DOHH2 (cell line): ENCODE measurements around the gene DCAF11.

Experiments
- H3F3A ChIP-seq: fragments of 200-600 bp; sonication (generic), shearing (Covaris generic); 2 replicates; pipeline ENCODE4 v1.6.0; 2016; ENCODE audit warnings: antibody characterized with exemption, mild to moderate bottlenecking; ENCODE audit not compliant: control insufficient read depth, insufficient read depth
- H3K27ac ChIP-seq: fragments of 200-600 bp; sonication (generic); 2 replicates; pipeline ENCODE4 v1.5.1; 2014; ENCODE audit warnings: low read depth, mild to moderate bottlenecking, low read length, moderate library complexity
- H3K27me3 ChIP-seq: fragments of 200-600 bp; sonication (generic); 2 replicates; pipeline ENCODE4 v1.6.1; 2014; ENCODE audit warnings: mild to moderate bottlenecking, low read length, mixed read lengths; ENCODE audit not compliant: control insufficient read depth
- H3K36me3 ChIP-seq: fragments of 200-600 bp; sonication (generic); 2 replicates; pipeline ENCODE4 v1.6.1; 2014; ENCODE audit warnings: mild to moderate bottlenecking, low read length, moderate library complexity, mixed read lengths; ENCODE audit not compliant: control insufficient read depth
- H3K4me1 ChIP-seq: fragments of 200-600 bp; sonication (generic); 2 replicates; pipeline ENCODE4 v1.6.1; 2014; ENCODE audit warnings: mild to moderate bottlenecking, low read length, mixed read lengths; ENCODE audit not compliant: control insufficient read depth
- H3K4me2 ChIP-seq: fragments of 200-600 bp; sonication (generic); 2 replicates; pipeline ENCODE4 v1.6.0; 2014; ENCODE audit warnings: mild to moderate bottlenecking, low read length, moderate library complexity
- H3K4me3 ChIP-seq: fragments of 200-600 bp; sonication (generic); 2 replicates; pipeline ENCODE4 v1.5.1; 2014; ENCODE audit warnings: mild to moderate bottlenecking, low read length, mixed read lengths
- H3K79me2 ChIP-seq: fragments of 200-600 bp; sonication (generic); 2 replicates; pipeline ENCODE4 v1.6.1; 2014; ENCODE audit warnings: mild to moderate bottlenecking, low read length, mixed read lengths; ENCODE audit not compliant: control insufficient read depth
- H3K9me2 ChIP-seq: fragments of 200-600 bp; sonication (generic); replicated peaks from 2 replicates; pipeline ENCODE4 v1.6.1; 2014; ENCODE audit warnings: mild to moderate bottlenecking, low read length, mixed read lengths; ENCODE audit not compliant: control insufficient read depth
- H3K9me3 ChIP-seq: fragments of 200-600 bp; sonication (generic); 2 replicates; pipeline ENCODE4 v1.6.1; 2014; ENCODE audit warnings: antibody characterized with exemption, low read length, mixed read lengths; ENCODE audit not compliant: control insufficient read depth, insufficient read depth
- H4K20me1 ChIP-seq: fragments of 200-600 bp; sonication (generic); 2 replicates; pipeline ENCODE4 v1.6.0; 2014; ENCODE audit warnings: low read depth, mild to moderate bottlenecking, antibody characterized with exemption, low read length, moderate library complexity; ENCODE audit not compliant: control insufficient read depth, insufficient read depth
- EZH2phosphoT487 ChIP-seq: fragments of 200-600 bp; sonication (generic); IDR thresholded peaks from 2 replicates; pipeline ENCODE4 v1.6.1; 2017; ENCODE audit warnings: borderline replicate concordance, mild to moderate bottlenecking, antibody characterized with exemption, low read length, moderate library complexity, mixed read lengths
- TF ChIP-seq, protein P1 (sequence below): fragments of 200-600 bp; sonication (generic); IDR thresholded peaks from one replicate; pipeline ENCODE4 v1.5.1; 2014; ENCODE audit warnings: antibody characterized with exemption, mild to moderate bottlenecking, low read depth, low read length; ENCODE audit not compliant: poor library complexity, severe bottlenecking

DCAF11 gene

GRCh38 chr14:24136684-24137528 lies 22.3 kb downstream of the DCAF11 start:
- Histone ChIP-seq H4K20me1 (no peaks in the 10 kb centered on the region), H3K4me2 (peak overlapping the region; percentile 95), H3K4me1 (peaks cover 29% of the 10 kb centered on the region), H3K4me3 (peak overlapping the region; percentile 88), H3F3A (peaks cover 5% of the 10 kb centered on the region; the same call in 1 of the 2 replicates), H3K27ac (no peak overlapping the region), H3K9me3 (no peaks in the 10 kb centered on the region), H3K79me2 (peaks cover 38% of the 10 kb centered on the region), H3K36me3 (peaks cover 38% of the 10 kb centered on the region), H3K9me2 (no peaks in the 10 kb centered on the region), H3K27me3 (no peaks in the 10 kb centered on the region)
- TF ChIP-seq EZH2phosphoT487 = no peak
- TF ChIP-seq, protein P1, sequence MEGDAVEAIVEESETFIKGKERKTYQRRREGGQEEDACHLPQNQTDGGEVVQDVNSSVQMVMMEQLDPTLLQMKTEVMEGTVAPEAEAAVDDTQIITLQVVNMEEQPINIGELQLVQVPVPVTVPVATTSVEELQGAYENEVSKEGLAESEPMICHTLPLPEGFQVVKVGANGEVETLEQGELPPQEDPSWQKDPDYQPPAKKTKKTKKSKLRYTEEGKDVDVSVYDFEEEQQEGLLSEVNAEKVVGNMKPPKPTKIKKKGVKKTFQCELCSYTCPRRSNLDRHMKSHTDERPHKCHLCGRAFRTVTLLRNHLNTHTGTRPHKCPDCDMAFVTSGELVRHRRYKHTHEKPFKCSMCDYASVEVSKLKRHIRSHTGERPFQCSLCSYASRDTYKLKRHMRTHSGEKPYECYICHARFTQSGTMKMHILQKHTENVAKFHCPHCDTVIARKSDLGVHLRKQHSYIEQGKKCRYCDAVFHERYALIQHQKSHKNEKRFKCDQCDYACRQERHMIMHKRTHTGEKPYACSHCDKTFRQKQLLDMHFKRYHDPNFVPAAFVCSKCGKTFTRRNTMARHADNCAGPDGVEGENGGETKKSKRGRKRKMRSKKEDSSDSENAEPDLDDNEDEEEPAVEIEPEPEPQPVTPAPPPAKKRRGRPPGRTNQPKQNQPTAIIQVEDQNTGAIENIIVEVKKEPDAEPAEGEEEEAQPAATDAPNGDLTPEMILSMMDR = no peak

GRCh38 chr14:24137529-24138395 lies 23.2 kb downstream of the DCAF11 start:
- H3K9me2 ChIP-seq = no peaks in the 10 kb centered on the region
- no peak overlapping the region for H3K4me3 ChIP-seq
- H3K36me3 ChIP-seq = peaks cover 43% of the 10 kb centered on the region
- H3K79me2 ChIP-seq = peaks cover 38% of the 10 kb centered on the region
- H4K20me1 ChIP-seq = no peaks in the 10 kb centered on the region
- H3K4me2 ChIP-seq = peak overlapping the region; percentile 95
- peaks cover 5% of the 10 kb centered on the region; the same call in 1 of the 2 replicates for H3F3A ChIP-seq
- H3K4me1 ChIP-seq = peaks cover 34% of the 10 kb centered on the region
- no peaks in the 10 kb centered on the region for H3K9me3 ChIP-seq
- no peaks in the 10 kb centered on the region for H3K27me3 ChIP-seq
- TF ChIP-seq EZH2phosphoT487 = no peak
- TF ChIP-seq, protein P1 = no peak
- no peak overlapping the region for H3K27ac ChIP-seq

DNA sequence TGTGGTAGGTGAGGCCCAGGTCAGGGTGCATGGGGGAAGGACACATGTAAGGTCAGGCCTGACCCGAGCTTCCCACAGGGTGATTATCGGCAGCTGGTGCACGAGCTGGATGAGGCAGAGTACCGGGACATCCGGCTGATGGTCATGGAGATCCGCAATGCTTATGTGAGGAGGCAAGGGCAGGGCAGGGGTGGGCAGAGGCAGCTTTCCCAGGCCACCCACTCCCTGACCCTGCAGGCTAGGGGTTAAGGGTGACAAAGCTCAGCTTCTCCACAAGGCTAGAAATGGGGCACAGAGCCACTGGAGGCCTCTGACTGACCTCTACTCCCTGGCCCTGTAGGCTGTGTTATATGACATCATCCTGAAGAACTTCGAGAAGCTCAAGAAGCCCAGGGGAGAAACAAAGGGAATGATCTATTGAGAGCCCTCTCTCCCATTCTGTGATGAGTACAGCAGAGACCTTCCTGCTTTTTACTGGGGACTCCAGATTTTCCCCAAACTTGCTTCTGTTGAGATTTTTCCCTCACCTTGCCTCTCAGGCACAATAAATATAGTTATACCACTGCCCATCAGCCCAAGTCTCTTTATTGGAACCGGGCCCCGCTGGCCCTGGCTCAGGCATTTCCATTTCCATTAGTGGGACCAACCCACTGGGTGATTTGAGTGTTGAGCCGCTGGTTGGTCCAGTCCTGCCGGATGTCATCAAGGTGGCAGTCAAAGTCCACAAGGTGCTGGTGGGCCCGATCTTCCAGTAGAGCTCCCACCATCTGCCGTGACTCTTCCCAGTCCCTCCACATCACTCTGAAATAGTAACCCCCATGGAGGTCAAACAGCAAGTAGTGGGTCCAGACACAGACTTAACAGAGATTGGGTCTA lies 24.1 kb downstream of the DCAF11 start:
- Histone ChIP-seq H3K4me1 (peaks cover 34% of the 10 kb centered on the region), H3K9me3 (no peaks in the 10 kb centered on the region), H4K20me1 (no peaks in the 10 kb centered on the region), H3K79me2 (peaks cover 38% of the 10 kb centered on the region), H3K4me2 (peak overlapping the region; percentile 79; the same call in 1 of the 2 replicates), H3K27me3 (no peaks in the 10 kb centered on the region), H3F3A (peaks cover 5% of the 10 kb centered on the region; the same call in 1 of the 2 replicates), H3K27ac (no peak overlapping the region), H3K9me2 (no peaks in the 10 kb centered on the region), H3K4me3 (no peak overlapping the region), H3K36me3 (peaks cover 52% of the 10 kb centered on the region)
- TF ChIP-seq, protein P1 = no peak
